ENCODE measurements around the gene TAF6L. TPM values are rescaled to one million over a fixed set of nuclear protein-coding genes. Genes with fewer than 3 reads are reported as not detected.

The TAF6L gene
- total and polyA plus RNA-seq, 9 of the 15 experiments (the other 6 are each of a cell fraction or from before 2014, with no cell fraction given) = 0.04 to 45.5 (median 20.8) TPM

DNA sequence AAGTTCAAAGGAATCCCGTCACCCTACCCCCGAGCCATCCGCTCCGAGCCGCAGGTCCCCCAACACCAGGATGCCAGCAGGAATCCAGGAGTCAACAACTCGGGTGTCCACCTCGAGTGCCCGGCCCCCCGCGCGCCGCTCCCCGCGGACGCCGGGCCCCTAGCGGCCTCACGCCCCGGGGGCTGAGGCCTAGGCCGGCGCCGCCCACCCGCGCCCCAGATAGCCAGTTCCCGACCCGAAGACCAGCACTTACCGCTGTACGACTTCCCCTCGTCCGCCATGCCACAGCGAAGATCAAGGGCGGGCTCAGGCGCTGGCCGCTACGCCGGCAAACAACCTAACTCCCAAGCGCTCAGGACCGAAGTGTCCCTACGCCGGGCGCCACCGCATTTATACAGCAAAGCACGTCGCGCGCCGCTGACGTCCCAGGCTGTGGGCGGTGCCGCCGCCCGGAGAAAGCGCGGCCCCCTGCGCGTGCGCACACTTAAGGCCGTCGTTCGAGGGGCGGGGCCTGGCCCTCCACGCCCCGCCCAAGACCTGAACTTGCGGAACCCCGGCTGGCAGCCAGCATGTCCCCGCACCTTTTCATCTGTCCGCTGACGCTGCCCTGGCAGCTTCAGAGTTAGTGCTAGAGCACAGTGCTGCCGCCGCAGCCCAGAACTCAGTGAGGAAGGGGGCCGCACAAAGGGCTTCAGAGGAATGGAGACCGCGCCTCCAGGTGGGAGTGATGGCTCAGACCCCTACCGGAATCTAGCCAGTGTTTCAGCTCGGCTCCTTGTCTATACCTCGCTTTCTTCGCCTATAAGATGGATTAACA is 34.1 kb downstream of the TAF6L start, which contains the start of gene NXF1 (continued):
- TF ChIP-seq MCM7 (IDR thresholded peaks at IDR 0.05) (no peak), ZNF347 (CRISPR knock-in tag; IDR thresholded peaks at IDR 0.05; ENCODE audit: low read depth) (no peak), BRF1 (IDR thresholded peaks at IDR 0.05; ENCODE audit: borderline replicate concordance, extremely low read depth, insufficient read length) (no peak), CC2D1A (IDR thresholded peaks at IDR 0.05) (no peak), ZNF76 (CRISPR knock-in tag; IDR thresholded peaks at IDR 0.05; ENCODE audit: borderline replicate concordance) (0 out of 2 replicates have a peak, but pooled peaks have one; percentile 22), ZNF354B (CRISPR knock-in tag; IDR thresholded peaks at IDR 0.05) (no peak), NRF1 (conservative IDR thresholded peaks at IDR 0.05 in 1 of 2, IDR thresholded peaks at IDR 0.05 in 1 of 2) (peak; percentile 97), ELF4 (CRISPR knock-in tag; IDR thresholded peaks at IDR 0.05) (0 out of 2 replicates have a peak, but pooled peaks have one; percentile 34), ZNF121 (CRISPR knock-in tag; conservative IDR thresholded peaks at IDR 0.05) (no peak), CTBP1 (IDR thresholded peaks at IDR 0.05; ENCODE audit: borderline replicate concordance) (peak; percentile 77; the same call in 1 of the 2 replicates), ELF2 (CRISPR knock-in tag; IDR thresholded peaks at IDR 0.05) (0 out of 2 replicates have a peak, but pooled peaks have one; percentile 56), ZNF77 (CRISPR knock-in tag; IDR thresholded peaks at IDR 0.05) (no peak), OTX1 (CRISPR knock-in tag; IDR thresholded peaks at IDR 0.05) (peak; percentile 91), CHD2 (IDR thresholded peaks at IDR 0.05; ENCODE audit: low read depth, low read length) (peak; percentile 22; the same call in 1 of the 2 replicates), ZNF324 (CRISPR knock-in tag; IDR thresholded peaks at IDR 0.05) (no peak), TFAM (CRISPR knock-in tag; conservative IDR thresholded peaks at IDR 0.05) (no peak)
- TF ChIP-seq, protein P1, sequence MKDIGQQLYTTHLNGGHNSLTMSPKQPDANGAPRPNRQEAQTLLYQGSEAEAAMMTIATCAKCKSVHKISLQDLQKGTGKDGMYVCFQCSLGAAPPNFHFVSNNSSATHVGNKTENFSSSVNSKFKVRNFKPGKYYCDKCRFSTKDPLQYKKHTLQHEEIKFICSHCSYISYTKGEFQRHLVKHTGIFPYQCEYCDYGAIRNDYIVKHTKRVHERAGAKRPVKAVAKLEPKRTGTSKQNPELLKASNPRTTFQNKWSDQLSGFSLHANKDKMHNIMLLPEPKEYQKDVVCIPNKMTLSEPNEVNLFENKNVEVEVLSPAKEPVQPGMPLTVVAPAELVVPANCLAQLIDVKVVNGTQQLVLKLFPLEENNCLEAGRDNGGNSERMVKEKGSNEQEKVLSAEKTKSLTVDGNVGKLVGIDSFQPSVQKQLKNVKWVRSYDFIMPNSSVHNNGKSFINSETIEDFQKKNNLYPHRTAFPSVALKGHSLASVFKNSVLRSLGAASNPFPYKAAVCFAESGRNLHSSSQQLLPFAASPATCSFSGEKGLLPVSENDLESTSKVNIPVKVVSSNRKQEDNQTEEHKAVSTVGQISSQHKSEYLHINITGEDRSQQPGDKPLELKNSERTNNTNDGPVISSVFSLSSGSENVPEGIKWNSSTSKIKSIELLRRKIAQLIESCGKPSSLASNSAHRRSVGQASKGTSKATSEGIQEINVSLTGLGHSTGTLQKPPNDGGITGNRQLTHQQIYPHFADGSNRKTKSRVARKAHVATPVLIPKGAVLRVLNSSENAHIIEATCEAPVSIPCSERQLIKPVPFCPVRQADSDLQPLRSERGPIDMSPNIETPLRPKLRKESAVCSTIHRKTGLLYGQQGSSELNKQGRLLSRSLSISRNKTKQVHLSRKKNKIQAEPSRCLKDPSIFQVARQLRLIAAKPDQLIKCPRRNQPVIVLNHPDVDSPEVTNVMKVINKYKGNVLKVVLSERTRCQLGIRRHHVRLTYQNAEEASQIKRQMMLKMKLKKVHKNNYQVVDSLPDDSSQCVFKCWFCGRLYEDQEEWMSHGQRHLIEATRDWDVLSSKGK (CRISPR knock-in tag; IDR thresholded peaks at IDR 0.05) = no peak
- TF ChIP-seq, protein P2, sequence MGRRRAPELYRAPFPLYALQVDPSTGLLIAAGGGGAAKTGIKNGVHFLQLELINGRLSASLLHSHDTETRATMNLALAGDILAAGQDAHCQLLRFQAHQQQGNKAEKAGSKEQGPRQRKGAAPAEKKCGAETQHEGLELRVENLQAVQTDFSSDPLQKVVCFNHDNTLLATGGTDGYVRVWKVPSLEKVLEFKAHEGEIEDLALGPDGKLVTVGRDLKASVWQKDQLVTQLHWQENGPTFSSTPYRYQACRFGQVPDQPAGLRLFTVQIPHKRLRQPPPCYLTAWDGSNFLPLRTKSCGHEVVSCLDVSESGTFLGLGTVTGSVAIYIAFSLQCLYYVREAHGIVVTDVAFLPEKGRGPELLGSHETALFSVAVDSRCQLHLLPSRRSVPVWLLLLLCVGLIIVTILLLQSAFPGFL (CRISPR knock-in tag; IDR thresholded peaks at IDR 0.05) = no peak
- TF ChIP-seq, protein P3, sequence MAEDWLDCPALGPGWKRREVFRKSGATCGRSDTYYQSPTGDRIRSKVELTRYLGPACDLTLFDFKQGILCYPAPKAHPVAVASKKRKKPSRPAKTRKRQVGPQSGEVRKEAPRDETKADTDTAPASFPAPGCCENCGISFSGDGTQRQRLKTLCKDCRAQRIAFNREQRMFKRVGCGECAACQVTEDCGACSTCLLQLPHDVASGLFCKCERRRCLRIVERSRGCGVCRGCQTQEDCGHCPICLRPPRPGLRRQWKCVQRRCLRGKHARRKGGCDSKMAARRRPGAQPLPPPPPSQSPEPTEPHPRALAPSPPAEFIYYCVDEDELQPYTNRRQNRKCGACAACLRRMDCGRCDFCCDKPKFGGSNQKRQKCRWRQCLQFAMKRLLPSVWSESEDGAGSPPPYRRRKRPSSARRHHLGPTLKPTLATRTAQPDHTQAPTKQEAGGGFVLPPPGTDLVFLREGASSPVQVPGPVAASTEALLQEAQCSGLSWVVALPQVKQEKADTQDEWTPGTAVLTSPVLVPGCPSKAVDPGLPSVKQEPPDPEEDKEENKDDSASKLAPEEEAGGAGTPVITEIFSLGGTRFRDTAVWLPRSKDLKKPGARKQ (CRISPR knock-in tag; IDR thresholded peaks at IDR 0.05) = no peak
- TF ChIP-seq, protein P4, sequence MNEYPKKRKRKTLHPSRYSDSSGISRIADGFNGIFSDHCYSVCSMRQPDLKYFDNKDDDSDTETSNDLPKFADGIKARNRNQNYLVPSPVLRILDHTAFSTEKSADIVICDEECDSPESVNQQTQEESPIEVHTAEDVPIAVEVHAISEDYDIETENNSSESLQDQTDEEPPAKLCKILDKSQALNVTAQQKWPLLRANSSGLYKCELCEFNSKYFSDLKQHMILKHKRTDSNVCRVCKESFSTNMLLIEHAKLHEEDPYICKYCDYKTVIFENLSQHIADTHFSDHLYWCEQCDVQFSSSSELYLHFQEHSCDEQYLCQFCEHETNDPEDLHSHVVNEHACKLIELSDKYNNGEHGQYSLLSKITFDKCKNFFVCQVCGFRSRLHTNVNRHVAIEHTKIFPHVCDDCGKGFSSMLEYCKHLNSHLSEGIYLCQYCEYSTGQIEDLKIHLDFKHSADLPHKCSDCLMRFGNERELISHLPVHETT (CRISPR knock-in tag; conservative IDR thresholded peaks at IDR 0.05 in 1 of 2, IDR thresholded peaks at IDR 0.05 in 1 of 2) = no peak
